K562 (cell line): ENCODE measurements around the gene RNLS. TPM values are rescaled to one million over a fixed set of nuclear protein-coding genes. Genes with fewer than 3 reads are reported as not detected.

Experiments
- ATAC-seq: fragments of 200-7000 bp; cut with Tn5 transposase; 3 replicates; pipeline ENCODE4 v1.9.1; 2020; ENCODE audit warnings: moderate library complexity
- BruUV-seq: library from RNA; stranded (reverse); fragments of 400-500 nt; replicated peaks from 2 replicates; lab custom pipeline; 2021; lab: Mats Ljungman, UMichigan
- CTCF ChIA-PET: fragments of 300-600 bp; formaldehyde crosslinking; extraction: SDS; loops from one replicate; lab custom pipeline; 2021; ENCODE audit warnings: low intra/inter-chr PET ratio; lab: Yijun Ruan, JAX
- POLR2A ChIA-PET: fragments of 300-600, 350-650 bp; sonication (Branson Sonifier 250); formaldehyde crosslinking; extraction: SDS; loops from one replicate; lab custom pipeline; 2021; ENCODE audit warnings: antibody characterized with exemption, inconsistent platforms; lab: Yijun Ruan, JAX
- DNase-seq, 4 experiments: peaks; one replicate each; pipeline versions ENCODE4 v3.0.0 to v3.0.0-alpha.2; 2011 to 2018; ENCODE audit warnings: low spot score in 3 of 4, mixed read lengths in 3 of 4; ENCODE audit errors: extremely low read depth in 1 of 4
- FAIRE-seq: peaks from 2 replicates; lab custom pipeline; 2011; peaks lifted over from hg19 to GRCh38; lab: Jason Lieb, UNC
- H2AFZ ChIP-seq: 2 replicates; pipeline ENCODE4 v1.6.0; 2011; ENCODE audit warnings: low read depth, low read length, control low read depth, inconsistent platforms
- H3K27ac ChIP-seq: fragments of 200-600 bp; 3 replicates; pipeline ENCODE4 v1.8.0; 2011; ENCODE audit warnings: low read depth, mild to moderate bottlenecking, control low read depth, inconsistent platforms, low read length, moderate library complexity, mixed read lengths; ENCODE audit errors: extremely low read depth
- H3K27me3 ChIP-seq, 2 experiments: fragments of 300-600 bp in 1 of 2; 2 replicates in 1 of 2; 3 replicates in 1 of 2; pipeline versions ENCODE4 v1.6.0 to v1.8.0; 2011; ENCODE audit warnings: inconsistent platforms in 2 of 2, low read length in 2 of 2, mild to moderate bottlenecking in 1 of 2, mixed read lengths in 1 of 2, moderate library complexity in 1 of 2; ENCODE audit not compliant: control insufficient read depth in 2 of 2, insufficient read depth in 2 of 2
- H3K36me3 ChIP-seq: fragments of 300-600 bp; 3 replicates; pipeline ENCODE4 v1.8.0; 2011; ENCODE audit warnings: mild to moderate bottlenecking, low read length, inconsistent platforms; ENCODE audit not compliant: control insufficient read depth, insufficient read depth
- H3K4me1 ChIP-seq, 2 experiments: fragments of 200-600 bp in 1 of 2; replicated peaks in 1 of 2; 2 replicates in 1 of 2; 3 replicates in 1 of 2; pipeline versions ENCODE4 v1.5.1 to v1.8.0; 2011; ENCODE audit warnings: inconsistent platforms in 2 of 2, low read length in 2 of 2, mild to moderate bottlenecking in 1 of 2, mixed read lengths in 1 of 2, moderate library complexity in 1 of 2; ENCODE audit not compliant: control insufficient read depth in 2 of 2, insufficient read depth in 2 of 2
- H3K4me2 ChIP-seq: 2 replicates; pipeline ENCODE4 v1.6.1; 2011; ENCODE audit warnings: low read length, control low read depth, inconsistent platforms, mixed read lengths; ENCODE audit not compliant: insufficient read depth
- H3K4me3 ChIP-seq: fragments of 200-600 bp; sonication (generic), shearing (Covaris generic); 2 replicates; pipeline ENCODE4 v1.5.1; 2016; ENCODE audit warnings: control low read depth, inconsistent platforms
- H3K79me2 ChIP-seq: fragments of 200-600 bp; 3 replicates; pipeline ENCODE4 v1.8.0; 2011; ENCODE audit warnings: low read length, inconsistent platforms; ENCODE audit not compliant: control insufficient read depth, insufficient read depth
- H3K9ac ChIP-seq, 2 experiments: 2 replicates each; pipeline versions ENCODE4 v1.6.0 to v1.6.1; 2011; ENCODE audit warnings: low read depth in 2 of 2, low read length in 2 of 2, control low read depth in 1 of 2, inconsistent platforms in 1 of 2, mild to moderate bottlenecking in 1 of 2, mixed read lengths in 1 of 2; ENCODE audit not compliant: insufficient read depth in 1 of 2
- H3K9me1 ChIP-seq: one replicate; pipeline ENCODE4 v1.6.0; 2011; ENCODE audit warnings: inconsistent platforms, mild to moderate bottlenecking, low read length, moderate library complexity; ENCODE audit not compliant: control insufficient read depth, insufficient read depth
- H3K9me3 ChIP-seq: replicated peaks from 2 replicates; pipeline ENCODE4 v1.5.1; 2011; ENCODE audit warnings: low read depth, low read length, inconsistent platforms; ENCODE audit not compliant: control insufficient read depth, insufficient read depth
- H4K20me1 ChIP-seq: replicated peaks from 2 replicates; pipeline ENCODE4 v1.6.1; 2011; ENCODE audit warnings: low read length, inconsistent platforms, mixed read lengths; ENCODE audit not compliant: control insufficient read depth, insufficient read depth
- ARNT ChIP-seq, 2 experiments: fragments of 450-650 bp; IDR thresholded peaks; 2 replicates each; pipeline ENCODE4 v1.6.1; 2016; ENCODE audit warnings: mild to moderate bottlenecking in 1 of 2
- CBX2 ChIP-seq: fragments of 200-600 bp; sonication (generic); IDR thresholded peaks from one replicate; pipeline ENCODE4 v1.6.1; 2012; ENCODE audit warnings: mild to moderate bottlenecking, low read length, inconsistent platforms; ENCODE audit not compliant: insufficient read depth, poor library complexity, severe bottlenecking
- COPS2 ChIP-seq: fragments of 450-650 bp; conservative IDR thresholded peaks from 2 replicates; pipeline ENCODE4 v1.6.1; 2016; ENCODE audit warnings: mild to moderate bottlenecking, moderate library complexity
- GABPA ChIP-seq: fragments of 200-800 bp; sonication (Bioruptor generic); conservative IDR thresholded peaks from 2 replicates; pipeline ENCODE4 v1.6.1; 2016; ENCODE audit warnings: low read depth, missing genetic modification characterization, missing compliant biosample characterization
- ILK ChIP-seq: fragments of 450-650 bp; IDR thresholded peaks from 2 replicates; pipeline ENCODE4 v1.6.1; 2016; ENCODE audit warnings: missing genetic modification characterization, low read depth, mild to moderate bottlenecking, missing compliant biosample characterization, moderate library complexity, borderline replicate concordance
- NR2C1 ChIP-seq, 2 experiments: fragments of 450-650 bp; IDR thresholded peaks; 2 replicates each; pipeline ENCODE4 v1.6.1; 2017; ENCODE audit warnings: mild to moderate bottlenecking in 2 of 2, antibody characterized with exemption in 1 of 2, inconsistent platforms in 1 of 2, missing compliant biosample characterization in 1 of 2, missing genetic modification characterization in 1 of 2
- SUPT5H ChIP-seq: fragments of 450-650 bp; IDR thresholded peaks from 2 replicates; pipeline ENCODE4 v1.6.1; 2016
- WHSC1 ChIP-seq: IDR thresholded peaks from one replicate; pipeline ENCODE4 v1.6.1; 2012; ENCODE audit warnings: low read length, control low read depth, inconsistent platforms
- ZBTB7A ChIP-seq: IDR thresholded peaks from 2 replicates; pipeline ENCODE4 v1.6.1; 2011; ENCODE audit warnings: low read depth, mild to moderate bottlenecking, low read length, moderate library complexity, borderline replicate concordance; ENCODE audit not compliant: control insufficient read depth
- ZNF253 ChIP-seq: fragments of 250-450 bp; sonication (Bioruptor Pico); conservative IDR thresholded peaks from 2 replicates; pipeline ENCODE4 v1.6.1; 2021; ENCODE audit warnings: mild to moderate bottlenecking
- ZNF655 ChIP-seq: fragments of 250-450 bp; sonication (Bioruptor Pico); IDR thresholded peaks from 2 replicates; pipeline ENCODE4 v1.5.0; 2021
- in situ Hi-C: fragments of 300-500 bp; cut with MboI; formaldehyde crosslinking; loops from 4 replicates; pipeline ENCODE4 v1.15.0; 2018; ENCODE audit warnings: inconsistent platforms, mixed read lengths
- intact Hi-C: fragments of 100-400 bp; cut with micrococcal nuclease; formaldehyde crosslinking; loops from 2 replicates; pipeline ENCODE4 v1.14.2; 2022
- polyA plus RNA-seq, 8 experiments: library from polyadenylated mRNA; depleted of rRNA in 4 of 8; stranded (reverse) in 5 of 8; unstranded in 3 of 8; fragments of >200 nt; fragmentation: Nextera tagmentation in 2 of 8; fragmentation: Illumina TruSeq in 1 of 8; extraction: Ambion mirVana in 2 of 8; extraction: Trizol in 1 of 8; gene quantifications; 2 replicates each; pipeline versions ENCODE4 v1.2.1 to v1.2.3, GENCODE V29; 2011 to 2014; ENCODE audit warnings: inconsistent platforms in 1 of 8, missing spikeins in 1 of 8
- total RNA-seq, 7 experiments: library from RNA; depleted of rRNA in 6 of 7; stranded (reverse); fragments of >200 nt in 6 of 7; fragmentation: Illumina TruSeq in 2 of 7; extraction: Trizol in 2 of 7; gene quantifications; 2 replicates each; pipeline versions ENCODE4 v1.2.1 to v1.2.3, GENCODE V29; 2011 to 2021; ENCODE audit warnings: low replicate concordance in 1 of 7
- TF ChIP-seq, protein P1 (sequence below): fragments of 450-650 bp; formaldehyde crosslinking; IDR thresholded peaks from 2 replicates; pipeline ENCODE4 v1.4.0; 2020; ENCODE audit warnings: mild to moderate bottlenecking, mixed read lengths
- TF ChIP-seq, protein P2 (sequence below): sonication (generic); formaldehyde crosslinking; IDR thresholded peaks from 2 replicates; pipeline ENCODE4 v1.5.0; 2020; ENCODE audit warnings: missing genetic modification reagents
- TF ChIP-seq, protein P3 (sequence below): fragments of 450-650 bp; IDR thresholded peaks from 2 replicates; pipeline ENCODE4 v1.6.1; 2016; ENCODE audit warnings: mild to moderate bottlenecking

Gene RNLS
- total and polyA plus RNA-seq, 9 of the 15 experiments (the other 6 are each of a cell fraction or from before 2014, with no cell fraction given) = 0.14 to 0.72 (median 0.41) TPM; not detected in 3

- TF ChIP-seq GABPA (tag) = no peak
- no peak for TF ChIP-seq NR2C1 (IDR thresholded peaks at IDR 0.05)
- TF ChIP-seq NR2C1 (tag; IDR thresholded peaks at IDR 0.05) = no peak
- TF ChIP-seq ZNF655 (CRISPR knock-in tag) = no peak
- TF ChIP-seq, protein P1, sequence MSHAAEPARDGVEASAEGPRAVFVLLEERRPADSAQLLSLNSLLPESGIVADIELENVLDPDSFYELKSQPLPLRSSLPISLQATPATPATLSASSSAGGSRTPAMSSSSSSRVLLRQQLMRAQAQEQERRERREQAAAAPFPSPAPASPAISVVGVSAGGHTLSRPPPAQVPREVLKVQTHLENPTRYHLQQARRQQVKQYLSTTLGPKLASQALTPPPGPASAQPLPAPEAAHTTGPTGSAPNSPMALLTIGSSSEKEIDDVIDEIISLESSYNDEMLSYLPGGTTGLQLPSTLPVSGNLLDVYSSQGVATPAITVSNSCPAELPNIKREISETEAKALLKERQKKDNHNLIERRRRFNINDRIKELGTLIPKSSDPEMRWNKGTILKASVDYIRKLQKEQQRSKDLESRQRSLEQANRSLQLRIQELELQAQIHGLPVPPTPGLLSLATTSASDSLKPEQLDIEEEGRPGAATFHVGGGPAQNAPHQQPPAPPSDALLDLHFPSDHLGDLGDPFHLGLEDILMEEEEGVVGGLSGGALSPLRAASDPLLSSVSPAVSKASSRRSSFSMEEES (CRISPR knock-in tag) = no peak
- no peak for TF ChIP-seq WHSC1
- TF ChIP-seq, protein P2, sequence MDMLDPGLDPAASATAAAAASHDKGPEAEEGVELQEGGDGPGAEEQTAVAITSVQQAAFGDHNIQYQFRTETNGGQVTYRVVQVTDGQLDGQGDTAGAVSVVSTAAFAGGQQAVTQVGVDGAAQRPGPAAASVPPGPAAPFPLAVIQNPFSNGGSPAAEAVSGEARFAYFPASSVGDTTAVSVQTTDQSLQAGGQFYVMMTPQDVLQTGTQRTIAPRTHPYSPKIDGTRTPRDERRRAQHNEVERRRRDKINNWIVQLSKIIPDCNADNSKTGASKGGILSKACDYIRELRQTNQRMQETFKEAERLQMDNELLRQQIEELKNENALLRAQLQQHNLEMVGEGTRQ = no peak
These were observed 116.3 kb downstream of the RNLS start (continued) for GRCh38 chr10:88466786-88467185.

GRCh38 chr10:88465765-88466164 lies 117.4 kb downstream of the RNLS start:
- no peak overlapping the region for H3K4me3 ChIP-seq
- in situ Hi-C loops = no loop called here
- DNase-seq = no peak
- H3K4me1 ChIP-seq = no peaks in the 10 kb centered on the region
- no peak overlapping the region for H3K27ac ChIP-seq
- no peak overlapping the region for H2AFZ ChIP-seq
- no TSS peak for BruUV-seq
- no peaks in the 10 kb centered on the region for H3K27me3 ChIP-seq
- ChIA-PET POLR2A (no interaction called here), CTCF (no interaction called here)
- no peaks in the 10 kb centered on the region for H3K9me3 ChIP-seq
- H3K79me2 ChIP-seq = no peaks in the 10 kb centered on the region
- H3K4me2 ChIP-seq = no peak overlapping the region
- H4K20me1 ChIP-seq = no peaks in the 10 kb centered on the region
- no peak for FAIRE-seq
- no peaks in the 10 kb centered on the region for H3K9me1 ChIP-seq
- no peak overlapping the region for H3K9ac ChIP-seq
- intact Hi-C loops = no loop called here
- no peak for ATAC-seq
- H3K36me3 ChIP-seq = no peaks in the 10 kb centered on the region
- TF ChIP-seq ILK (no peak), ARNT (IDR thresholded peaks at IDR 0.05) (no peak), ZNF253 (CRISPR knock-in tag) (no peak), COPS2 (no peak), CBX2 (no peak), SUPT5H (no peak), ZBTB7A (no peak)
- TF ChIP-seq, protein P3, sequence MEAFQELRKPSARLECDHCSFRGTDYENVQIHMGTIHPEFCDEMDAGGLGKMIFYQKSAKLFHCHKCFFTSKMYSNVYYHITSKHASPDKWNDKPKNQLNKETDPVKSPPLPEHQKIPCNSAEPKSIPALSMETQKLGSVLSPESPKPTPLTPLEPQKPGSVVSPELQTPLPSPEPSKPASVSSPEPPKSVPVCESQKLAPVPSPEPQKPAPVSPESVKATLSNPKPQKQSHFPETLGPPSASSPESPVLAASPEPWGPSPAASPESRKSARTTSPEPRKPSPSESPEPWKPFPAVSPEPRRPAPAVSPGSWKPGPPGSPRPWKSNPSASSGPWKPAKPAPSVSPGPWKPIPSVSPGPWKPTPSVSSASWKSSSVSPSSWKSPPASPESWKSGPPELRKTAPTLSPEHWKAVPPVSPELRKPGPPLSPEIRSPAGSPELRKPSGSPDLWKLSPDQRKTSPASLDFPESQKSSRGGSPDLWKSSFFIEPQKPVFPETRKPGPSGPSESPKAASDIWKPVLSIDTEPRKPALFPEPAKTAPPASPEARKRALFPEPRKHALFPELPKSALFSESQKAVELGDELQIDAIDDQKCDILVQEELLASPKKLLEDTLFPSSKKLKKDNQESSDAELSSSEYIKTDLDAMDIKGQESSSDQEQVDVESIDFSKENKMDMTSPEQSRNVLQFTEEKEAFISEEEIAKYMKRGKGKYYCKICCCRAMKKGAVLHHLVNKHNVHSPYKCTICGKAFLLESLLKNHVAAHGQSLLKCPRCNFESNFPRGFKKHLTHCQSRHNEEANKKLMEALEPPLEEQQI = no peak
